Activated T-cell treated with anti-CD3 and anti-CD28 coated beads, Interleukin-2, amount 50 U/mL, for 48 hours (primary cell): Measurements from ENCODE around the gene GORASP2.
A peak's percentile ranks its signal among the peaks of the same experiment; 100 is the strongest.

Experiments
- DNase-seq, 2 experiments: peaks; one replicate each; pipeline ENCODE4 v3.0.0-alpha.2; 2020

Gene GORASP2

GRCh38 chr2:170968205-170969003 lies 39.4 kb downstream of the GORASP2 start:
- no peak for DNase-seq

GRCh38 chr2:170969030-170969429 lies 40.0 kb downstream of the GORASP2 start:
- DNase-seq: no peak

- DNase-seq: no peak
Observed at GRCh38 chr2:170969872-170970496, 40.9 kb downstream of the GORASP2 start.

- no peak for DNase-seq
Observed at GRCh38 chr2:170971071-170971470, 42.0 kb downstream of the GORASP2 start.

GRCh38 chr2:170972296-170973224 lies 43.5 kb downstream of the GORASP2 start:
- DNase-seq: no peak

- DNase-seq: no peak
Observed at GRCh38 chr2:170973225-170973491, 44.1 kb downstream of the GORASP2 start.

- peak; percentile 91 to 94 for DNase-seq
Observed at GRCh38 chr2:170973492-170974303, 44.6 kb downstream of the GORASP2 start.

GRCh38 chr2:170974304-170974993 lies 45.4 kb downstream of the GORASP2 start:
- no peak for DNase-seq

GRCh38 chr2:170975127-170975942 lies 46.3 kb downstream of the GORASP2 start:
- no peak for DNase-seq

- DNase-seq: no peak
Observed at GRCh38 chr2:170975943-170976270, 46.9 kb downstream of the GORASP2 start.

GRCh38 chr2:170984079-170984478 lies 55.0 kb downstream of the GORASP2 start:
- DNase-seq: no peak

GRCh38 chr2:170985407-170985806 lies 56.4 kb downstream of the GORASP2 start:
- DNase-seq: peak in 1 of 2 experiments; percentile 11

- no peak for DNase-seq
Observed at GRCh38 chr2:170986566-170987258, 57.7 kb downstream of the GORASP2 start.

GRCh38 chr2:170991398-170992182 lies 62.5 kb downstream of the GORASP2 start:
- no peak for DNase-seq

- DNase-seq: no peak
Observed at GRCh38 chr2:170996316-170996715, 67.3 kb downstream of the GORASP2 start.

- no peak for DNase-seq
Observed at GRCh38 chr2:170997893-170998597, 69.0 kb downstream of the GORASP2 start.

- no peak for DNase-seq
Observed at GRCh38 chr2:170999654-171000053, 70.6 kb downstream of the GORASP2 start.

- DNase-seq: no peak
Observed at GRCh38 chr2:171004363-171004762, 75.3 kb downstream of the GORASP2 start.

GRCh38 chr2:171004833-171005232 lies 75.8 kb downstream of the GORASP2 start:
- DNase-seq: no peak
